OCI-LY3 (cell line): Measurements from ENCODE around the gene SMDT1.
"Not testable (repeated sequence)": the region's sequence is repeated elsewhere in the genome, so short reads cannot be mapped to it uniquely, and the experiment has no call there.

Experiments
- EZH2phosphoT487 ChIP-seq: fragments of 200-600 bp; shearing (Covaris generic); IDR thresholded peaks from 2 replicates; pipeline ENCODE4 v1.6.1; 2018; ENCODE audit warnings: antibody characterized with exemption, mixed run types, low read depth
- TF ChIP-seq, protein P1 (sequence below): fragments of 200-600, 300-600 bp; sonication (generic); IDR thresholded peaks from 2 replicates; pipeline ENCODE4 v1.5.1; 2014; ENCODE audit warnings: antibody characterized with exemption, low read length, low read depth

DNA sequence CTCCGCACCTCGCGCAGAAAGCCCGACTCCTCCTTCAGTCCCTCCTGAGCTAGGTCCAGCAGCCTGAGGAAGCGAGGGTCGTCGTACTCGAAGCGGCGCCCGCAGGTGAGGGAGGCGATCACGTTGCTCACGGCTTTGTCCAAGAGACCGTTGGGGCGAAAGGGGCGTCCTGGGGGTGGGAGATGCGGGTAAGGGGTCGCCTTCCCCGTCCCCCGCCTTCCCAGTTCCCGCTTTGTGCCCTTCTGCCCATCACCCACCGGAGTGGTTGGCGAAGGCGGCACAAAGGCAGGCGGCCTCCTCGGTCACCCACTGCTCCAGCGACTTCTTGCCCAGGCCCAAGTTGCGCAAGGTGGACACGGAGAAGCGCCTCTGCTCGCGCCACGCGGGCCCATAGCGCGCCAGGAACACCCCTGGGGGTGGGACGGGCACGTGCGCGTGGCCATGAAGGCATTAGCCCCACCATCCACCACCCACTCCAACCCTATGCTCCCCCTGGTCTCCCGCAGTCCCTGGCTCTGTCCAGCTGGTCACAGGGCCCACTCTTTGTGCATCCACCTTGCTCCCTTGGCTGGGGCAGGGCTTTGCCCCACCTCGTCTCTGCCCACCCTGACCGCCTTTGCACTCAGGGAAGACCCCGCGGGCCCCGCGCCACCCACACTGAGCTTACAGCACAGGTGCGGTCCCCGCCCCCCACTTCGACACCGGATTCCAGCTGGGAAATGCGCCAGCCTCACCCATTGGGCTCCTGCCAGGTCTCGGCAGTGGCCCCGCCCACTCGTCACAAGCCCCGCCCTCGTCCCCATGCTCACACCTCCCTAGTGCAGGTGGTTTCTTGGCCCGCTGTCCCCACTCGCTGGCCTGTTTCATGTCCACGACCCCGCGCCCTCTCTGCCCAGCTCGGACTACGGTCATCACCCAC is 49.5 kb downstream of the SMDT1 start:
- TF ChIP-seq, protein P1, sequence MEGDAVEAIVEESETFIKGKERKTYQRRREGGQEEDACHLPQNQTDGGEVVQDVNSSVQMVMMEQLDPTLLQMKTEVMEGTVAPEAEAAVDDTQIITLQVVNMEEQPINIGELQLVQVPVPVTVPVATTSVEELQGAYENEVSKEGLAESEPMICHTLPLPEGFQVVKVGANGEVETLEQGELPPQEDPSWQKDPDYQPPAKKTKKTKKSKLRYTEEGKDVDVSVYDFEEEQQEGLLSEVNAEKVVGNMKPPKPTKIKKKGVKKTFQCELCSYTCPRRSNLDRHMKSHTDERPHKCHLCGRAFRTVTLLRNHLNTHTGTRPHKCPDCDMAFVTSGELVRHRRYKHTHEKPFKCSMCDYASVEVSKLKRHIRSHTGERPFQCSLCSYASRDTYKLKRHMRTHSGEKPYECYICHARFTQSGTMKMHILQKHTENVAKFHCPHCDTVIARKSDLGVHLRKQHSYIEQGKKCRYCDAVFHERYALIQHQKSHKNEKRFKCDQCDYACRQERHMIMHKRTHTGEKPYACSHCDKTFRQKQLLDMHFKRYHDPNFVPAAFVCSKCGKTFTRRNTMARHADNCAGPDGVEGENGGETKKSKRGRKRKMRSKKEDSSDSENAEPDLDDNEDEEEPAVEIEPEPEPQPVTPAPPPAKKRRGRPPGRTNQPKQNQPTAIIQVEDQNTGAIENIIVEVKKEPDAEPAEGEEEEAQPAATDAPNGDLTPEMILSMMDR: not testable (repeated sequence)
- not testable (repeated sequence) for TF ChIP-seq EZH2phosphoT487
